A172 (cell line): Measurements from ENCODE around the gene MARK1. TPM values are rescaled to one million over a fixed set of nuclear protein-coding genes. Genes with fewer than 3 reads are reported as not detected.
A peak's percentile ranks its signal among the peaks of the same experiment; 100 is the strongest.
"Not testable (repeated sequence)": the region's sequence is repeated elsewhere in the genome, so short reads cannot be mapped to it uniquely, and the experiment has no call there.

Experiments used
- DNase-seq: peaks from one replicate; pipeline ENCODE4 v3.0.0-alpha.2; 2015; ENCODE audit warnings: low spot score
- total RNA-seq: library from RNA; depleted of rRNA; stranded (reverse); fragments of >200 nt; shearing (Covaris generic); gene quantifications from 2 replicates; pipeline ENCODE4 v1.2.3, GENCODE V29; 2014

MARK1 gene
- total RNA-seq, 1 experiment from 2014 or later, result 1.2 TPM

DNA sequence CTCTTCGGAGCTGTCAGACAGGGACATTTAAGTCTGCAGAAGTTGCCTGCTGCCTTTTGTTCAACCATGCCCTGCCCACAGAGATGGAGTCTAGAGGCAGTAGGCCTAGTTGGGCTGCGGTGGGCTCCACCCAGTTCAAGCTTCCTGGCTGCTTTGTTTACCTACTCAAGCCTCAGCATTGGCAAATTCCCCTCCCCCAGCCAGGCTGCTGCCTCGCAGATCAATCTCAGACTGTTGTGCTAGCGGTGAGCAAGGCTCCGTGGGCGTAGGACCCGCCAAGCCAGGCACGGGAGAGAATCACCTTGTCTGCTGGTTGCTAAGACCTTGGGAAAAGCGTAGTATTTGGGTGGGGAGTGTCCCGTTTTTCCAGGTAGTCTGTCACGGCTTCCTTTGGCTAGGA, 83.2 kb downstream of the MARK1 start:
- not testable (repeated sequence) for DNase-seq

DNA sequence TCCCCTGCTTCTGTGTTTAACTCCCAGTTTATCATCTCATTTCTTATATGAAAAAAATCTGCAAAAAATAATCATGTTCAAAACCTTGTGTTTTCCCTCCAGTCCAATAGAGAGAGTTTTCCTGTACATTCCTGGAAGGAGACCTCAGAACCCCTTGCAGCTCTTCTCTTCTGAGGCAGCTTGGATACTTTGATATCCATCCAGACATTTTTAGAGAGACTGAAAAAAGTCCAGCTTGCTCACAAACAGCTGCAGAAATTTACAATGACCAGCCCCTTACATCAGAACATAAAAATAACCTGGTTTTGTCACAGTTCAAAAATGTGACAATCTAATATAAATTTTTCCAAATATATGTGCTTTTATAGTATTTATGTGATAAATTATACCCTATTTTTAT, 88.9 kb downstream of the MARK1 start:
- DNase-seq, result no peak

DNA sequence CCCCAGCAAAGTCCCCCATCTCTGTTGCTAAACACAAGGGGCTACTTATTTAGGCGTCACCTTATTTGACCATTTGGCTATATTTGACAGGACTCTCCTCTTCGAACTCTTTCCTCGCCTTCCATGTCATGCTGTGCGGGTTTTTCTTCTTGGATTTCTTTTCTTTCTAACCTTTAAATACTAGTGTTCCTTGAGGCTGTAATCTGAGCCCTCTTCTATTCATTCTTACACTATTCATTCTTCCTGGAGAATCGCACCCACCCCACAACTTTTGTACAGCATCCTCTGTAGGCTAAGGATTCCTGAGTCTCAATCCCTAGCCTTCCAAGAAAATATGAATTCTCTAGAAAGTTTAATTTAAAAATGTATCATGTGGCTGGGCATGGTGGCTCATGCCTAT, 100.5 kb downstream of the MARK1 start:
- DNase-seq, result no peak

DNA sequence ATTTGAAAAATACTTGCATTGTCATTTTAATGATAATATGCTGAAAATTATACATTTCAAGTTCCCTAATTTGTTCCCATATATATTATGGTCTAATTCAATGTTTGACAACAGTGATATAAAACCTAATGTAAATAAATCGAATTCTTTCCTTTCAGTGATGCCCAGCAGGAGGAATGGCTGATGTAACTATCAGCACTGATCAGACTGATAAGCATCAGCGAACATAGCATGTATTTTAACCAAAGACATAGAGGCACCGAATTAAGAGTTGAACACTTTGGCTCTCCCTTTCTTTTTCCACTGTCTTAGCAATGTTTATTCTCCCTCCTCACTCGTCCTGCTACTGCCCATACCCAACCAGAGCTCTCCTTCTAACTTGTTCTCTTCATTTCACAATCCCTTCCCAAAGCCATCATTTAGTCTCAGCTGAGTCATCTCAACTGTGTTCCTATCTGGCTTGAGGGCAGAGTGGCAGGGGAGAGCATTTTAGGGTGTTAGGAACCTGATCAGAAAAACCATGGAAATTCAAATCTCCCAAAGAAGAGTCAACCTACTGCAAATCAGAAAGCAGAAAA, 103.4 kb downstream of the MARK1 start:
- DNase-seq, result no peak

DNA sequence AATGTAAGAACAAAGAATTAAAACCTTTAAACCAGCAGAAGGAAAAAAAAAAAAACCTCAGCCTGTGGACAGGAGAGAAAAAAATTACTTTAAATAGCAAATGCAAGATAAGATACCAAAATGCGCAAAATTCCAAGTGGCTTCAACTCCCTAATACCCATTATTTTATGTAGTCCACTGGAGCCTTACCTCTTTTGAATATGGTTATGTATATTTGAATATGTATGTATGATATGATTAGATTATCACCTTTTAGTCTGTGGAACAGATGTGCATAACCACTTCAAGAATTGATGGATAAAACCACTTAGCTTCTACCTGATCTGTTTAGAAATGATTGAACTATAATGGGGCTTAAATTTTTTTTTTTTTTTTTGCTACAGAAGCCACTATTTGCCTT, 109.8 kb downstream of the MARK1 start:
- no peak for DNase-seq

DNA sequence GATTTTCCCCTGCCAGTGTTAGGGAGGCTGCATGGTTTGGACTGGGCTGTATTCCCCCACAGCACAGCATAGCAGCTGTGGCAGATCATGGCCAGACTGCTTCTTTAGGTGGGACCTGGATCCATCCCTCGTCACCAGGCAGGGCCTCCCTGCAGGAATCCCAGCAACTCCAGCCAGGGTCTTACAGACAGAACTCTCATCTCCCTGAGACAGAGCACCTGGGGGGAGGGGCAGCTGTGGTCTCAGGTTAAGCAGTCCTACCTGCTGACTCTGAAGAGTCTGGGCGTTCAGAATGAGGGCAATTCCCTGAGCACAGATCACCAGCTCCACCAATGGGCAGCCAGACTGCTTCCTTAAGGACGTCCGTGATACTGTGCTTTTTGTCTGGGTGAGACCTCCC, 114.3 kb downstream of the MARK1 start:
- no peak for DNase-seq

DNA sequence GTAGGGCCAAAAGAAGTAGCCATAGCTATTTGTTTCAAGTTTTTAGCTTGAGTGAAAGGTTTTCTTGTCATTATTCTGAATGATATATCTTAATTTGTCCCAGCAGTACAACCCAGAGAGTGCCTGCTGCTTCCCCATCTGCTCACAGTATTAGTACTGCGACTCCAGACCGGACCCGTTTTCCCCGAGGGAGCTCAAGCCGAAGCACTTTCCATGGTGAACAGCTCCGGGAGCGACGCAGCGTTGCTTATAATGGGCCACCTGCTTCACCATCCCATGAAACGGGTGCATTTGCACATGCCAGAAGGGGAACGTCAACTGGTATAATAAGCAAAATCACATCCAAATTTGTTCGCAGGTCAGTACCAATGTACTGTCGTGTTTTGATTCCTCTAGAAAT, 125.1 kb downstream of the MARK1 start:
- no peak for DNase-seq

DNA sequence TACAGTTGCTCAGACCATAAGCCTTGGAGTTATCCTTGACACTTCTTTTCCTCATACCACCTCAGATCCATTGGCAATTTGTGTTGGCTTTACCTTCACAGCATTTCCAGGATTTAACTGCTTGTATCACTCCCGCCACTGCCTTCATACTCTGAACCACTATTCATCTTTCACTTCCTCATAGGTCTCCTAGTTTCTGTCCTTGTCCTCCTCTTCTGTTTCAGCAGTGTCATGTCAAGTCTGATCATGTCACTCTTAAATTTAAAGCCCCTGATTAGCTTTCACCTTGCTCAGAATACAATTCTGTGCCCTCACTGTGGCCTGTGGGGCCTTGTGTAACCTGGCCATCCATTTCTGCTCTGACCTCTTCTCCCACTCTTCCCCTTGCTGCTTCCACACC, 127.6 kb downstream of the MARK1 start:
- no peak for DNase-seq

DNA sequence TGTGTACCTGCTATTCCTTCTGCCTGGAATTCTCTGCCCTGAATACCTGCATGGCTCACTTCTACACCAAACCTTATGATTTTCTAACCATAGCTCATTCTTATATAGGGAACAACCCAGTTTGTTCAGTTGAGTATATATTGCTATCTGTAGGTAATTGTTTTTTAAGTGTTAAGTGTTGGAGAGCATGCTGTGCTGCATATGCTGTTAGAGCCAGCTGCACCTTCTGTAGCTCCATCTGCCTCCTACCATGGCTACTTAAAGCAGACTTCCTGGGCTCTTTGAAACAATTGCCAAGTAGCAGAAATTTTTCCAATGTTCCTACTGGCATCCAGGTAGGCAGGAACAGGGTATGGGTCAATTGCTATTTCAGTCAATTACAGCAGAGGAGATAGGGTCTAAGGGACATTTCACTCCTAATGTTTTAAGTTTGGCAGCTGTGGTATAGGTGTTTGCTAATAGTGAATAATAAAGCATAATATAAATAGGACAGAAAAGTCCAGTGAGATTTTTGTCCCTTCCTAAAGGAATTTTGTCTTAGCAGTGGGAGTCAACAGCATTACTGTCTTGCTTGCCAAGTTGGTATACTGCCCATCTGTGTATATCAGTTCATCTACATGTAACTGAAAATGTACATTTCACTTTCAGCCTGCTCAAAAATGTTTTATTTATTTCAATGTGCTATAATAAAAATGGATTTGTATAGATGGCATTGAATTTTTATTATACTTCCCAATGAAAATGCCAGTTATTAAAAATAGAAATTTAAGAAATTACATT, 128.2 kb downstream of the MARK1 start:
- no peak for DNase-seq

DNA sequence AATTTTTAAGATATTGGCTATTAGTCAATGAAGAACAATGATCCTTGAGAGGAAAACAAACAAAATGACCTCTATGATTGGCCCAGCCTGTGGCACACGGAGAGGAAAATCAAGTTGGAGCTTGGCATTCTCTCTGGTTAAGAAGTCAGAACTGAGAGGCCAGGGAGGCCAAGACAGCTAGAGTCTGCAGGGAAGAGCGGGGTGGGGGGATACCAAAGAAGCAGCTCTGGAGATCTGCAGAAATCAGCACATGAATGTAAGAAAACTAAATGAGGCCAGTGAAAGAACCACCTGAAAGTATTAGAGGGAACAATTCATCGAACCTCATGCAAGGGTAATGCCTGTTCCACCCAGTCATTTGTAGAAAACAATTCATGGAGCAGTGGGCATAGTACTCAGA, 138.4 kb downstream of the MARK1 start:
- no peak for DNase-seq

DNA sequence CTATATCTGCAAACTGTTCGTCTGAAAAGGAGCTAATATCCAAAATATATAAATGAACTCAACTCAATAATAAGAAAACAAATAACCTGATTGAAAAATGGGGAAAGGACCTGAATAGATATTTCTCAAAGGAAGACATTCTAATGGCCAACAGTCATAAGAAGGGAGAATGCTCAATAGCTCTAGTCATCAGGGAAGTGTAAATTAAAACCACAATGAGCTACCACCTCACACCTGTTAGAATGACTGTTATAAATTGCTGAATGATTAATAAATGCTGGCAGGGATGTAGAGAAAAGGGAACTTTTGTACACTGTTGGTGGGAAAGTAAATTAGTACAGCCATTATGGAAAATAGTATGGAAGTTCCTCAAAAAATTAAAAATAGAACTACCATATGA, 141.1 kb downstream of the MARK1 start:
- DNase-seq, result no peak

DNA sequence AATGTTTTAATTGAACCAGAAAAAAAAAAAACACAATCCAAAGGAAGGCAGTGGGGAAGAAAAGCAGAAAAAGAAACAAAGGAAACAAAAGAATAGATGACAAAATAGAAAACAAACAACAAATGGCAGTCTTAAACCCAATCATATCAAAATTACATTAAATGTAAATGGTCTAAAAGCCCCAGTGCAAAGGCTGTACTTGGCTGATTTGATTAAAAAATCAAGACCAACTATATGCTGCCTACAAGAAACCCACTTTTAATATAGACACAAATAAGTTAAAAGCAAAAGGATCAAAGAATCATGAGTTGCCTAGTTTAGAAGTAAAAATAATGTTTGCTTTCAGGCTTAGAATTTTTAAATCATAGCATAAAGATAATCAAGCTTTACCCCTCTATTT, 142.4 kb downstream of the MARK1 start:
- no peak for DNase-seq

DNA sequence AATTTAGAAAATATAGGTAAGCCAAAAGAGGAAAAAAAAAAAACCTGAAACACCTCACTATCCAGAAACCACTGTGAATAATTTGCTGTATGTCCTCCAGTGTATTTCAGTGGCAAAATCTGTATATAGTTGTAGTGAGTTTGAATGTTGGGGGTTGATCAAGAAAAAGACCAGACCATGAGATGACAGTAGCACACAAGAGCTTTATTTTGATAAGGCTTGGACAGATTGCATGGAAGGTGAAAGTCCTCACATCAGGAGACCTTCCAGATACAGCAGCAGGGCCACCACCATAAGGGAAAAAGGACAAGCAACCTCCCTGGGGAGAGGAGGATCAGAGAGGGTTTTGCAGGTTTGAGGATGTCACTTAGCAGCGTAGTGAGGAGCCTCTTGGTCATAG, 146.0 kb downstream of the MARK1 start:
- no peak for DNase-seq

DNA sequence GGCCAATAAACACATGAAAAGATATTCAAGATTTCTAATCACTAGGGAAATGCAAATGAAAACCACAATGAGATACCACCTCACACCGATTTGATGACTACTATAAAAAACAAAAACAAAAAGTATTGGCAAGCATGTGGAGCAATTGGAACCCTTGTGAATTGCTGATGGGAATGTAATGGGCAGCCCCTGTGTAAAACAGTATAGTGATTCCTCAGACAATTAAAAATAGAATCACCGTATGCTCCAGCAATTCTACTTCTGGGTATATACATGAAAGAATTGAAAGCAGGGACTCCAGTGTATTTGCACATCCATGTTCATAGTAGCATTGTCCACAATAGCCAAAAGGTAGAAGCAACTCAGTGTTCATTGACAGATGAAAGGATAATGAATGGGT, 149.3 kb downstream of the MARK1 start:
- DNase-seq, result no peak

DNA sequence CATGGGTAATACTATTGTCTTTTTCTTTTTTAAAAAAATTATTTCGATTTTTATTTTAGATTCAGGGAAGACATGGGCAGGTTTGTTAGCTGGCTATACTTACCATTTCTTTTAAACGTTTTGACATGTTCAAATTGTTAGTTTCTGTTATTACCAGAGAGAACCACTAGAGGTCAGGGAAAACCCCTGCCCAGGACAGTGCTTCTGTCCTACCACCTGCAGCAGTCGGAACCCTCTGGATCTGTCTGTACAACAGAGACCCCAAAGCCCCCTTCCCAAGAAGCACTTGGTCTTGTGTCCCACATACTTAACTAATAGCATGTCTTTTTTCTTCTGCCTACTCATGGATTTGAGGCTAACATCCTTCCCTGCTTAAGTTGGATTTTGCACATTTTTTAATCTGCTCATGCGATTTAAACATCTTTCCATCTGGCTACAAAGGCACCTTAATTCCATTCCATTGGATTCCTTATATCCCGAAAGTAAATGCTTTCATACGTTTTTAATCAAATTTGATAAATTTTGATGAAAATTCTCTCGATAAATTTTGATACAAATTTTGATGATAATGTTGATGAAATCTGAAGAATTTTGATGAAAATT, 152.2 kb downstream of the MARK1 start:
- peak; percentile 51 for DNase-seq

DNA sequence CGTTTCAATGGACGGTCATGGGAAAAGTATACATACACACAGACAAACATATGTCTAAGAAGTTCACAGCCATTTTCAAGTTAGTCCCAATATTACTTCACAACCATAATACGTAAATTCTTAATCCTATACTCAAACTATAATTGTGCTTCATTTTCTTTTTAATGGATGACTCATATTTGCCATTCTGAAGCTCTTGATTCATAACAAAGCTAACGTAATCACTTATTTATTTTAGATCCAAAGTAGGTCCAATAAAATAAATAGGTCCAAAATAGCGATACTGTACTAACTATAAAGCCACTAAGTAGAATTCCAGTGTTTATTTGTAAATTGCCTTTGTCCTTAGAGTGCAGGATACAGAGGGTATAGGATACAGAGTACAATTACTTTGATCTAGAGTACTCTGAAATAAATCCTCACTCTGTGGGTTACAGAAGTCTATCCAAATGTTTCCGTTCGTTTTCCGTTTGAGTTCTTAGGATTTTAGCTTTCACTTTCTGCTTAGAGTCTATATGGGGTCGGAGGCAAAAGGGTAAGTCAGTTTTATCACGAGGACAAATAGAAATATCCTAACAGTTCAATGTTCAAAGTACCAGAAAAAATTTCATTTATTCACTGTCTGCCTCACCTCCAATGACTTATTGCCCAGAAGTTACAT, 153.4 kb downstream of the MARK1 start:
- no peak for DNase-seq

DNA sequence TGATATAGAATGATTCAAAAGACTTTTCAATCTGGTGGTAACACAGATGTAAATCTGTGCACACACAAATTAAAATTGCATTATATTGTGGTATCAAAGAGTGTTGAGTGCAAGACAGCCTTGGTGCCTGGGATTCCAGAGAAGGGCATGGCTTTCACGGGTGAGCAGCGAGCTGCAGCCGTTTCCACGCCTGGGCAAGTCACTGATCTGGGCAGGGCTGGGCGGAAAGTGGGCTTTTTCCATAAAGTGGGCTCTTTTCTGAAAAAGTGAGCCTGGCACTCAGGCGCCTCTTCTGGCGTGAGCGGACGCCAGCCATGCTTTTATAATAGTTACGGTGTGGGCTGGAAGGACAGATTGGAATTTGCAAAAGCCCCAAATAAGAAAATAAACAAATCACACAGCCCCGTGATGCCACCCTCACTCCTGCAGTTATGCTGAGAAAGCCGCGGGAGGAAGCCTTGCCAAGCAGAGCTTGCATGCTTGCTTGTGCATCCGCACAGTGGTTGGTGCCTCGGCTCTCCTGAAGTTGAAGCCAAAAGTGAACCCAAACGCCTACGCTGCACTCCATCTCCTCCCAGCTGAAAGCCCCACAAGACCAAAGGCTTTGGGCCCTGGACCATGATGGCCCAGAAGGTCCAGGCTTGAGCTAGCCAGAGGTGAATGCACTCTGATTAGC, 155.1 kb downstream of the MARK1 start:
- DNase-seq, result no peak

DNA sequence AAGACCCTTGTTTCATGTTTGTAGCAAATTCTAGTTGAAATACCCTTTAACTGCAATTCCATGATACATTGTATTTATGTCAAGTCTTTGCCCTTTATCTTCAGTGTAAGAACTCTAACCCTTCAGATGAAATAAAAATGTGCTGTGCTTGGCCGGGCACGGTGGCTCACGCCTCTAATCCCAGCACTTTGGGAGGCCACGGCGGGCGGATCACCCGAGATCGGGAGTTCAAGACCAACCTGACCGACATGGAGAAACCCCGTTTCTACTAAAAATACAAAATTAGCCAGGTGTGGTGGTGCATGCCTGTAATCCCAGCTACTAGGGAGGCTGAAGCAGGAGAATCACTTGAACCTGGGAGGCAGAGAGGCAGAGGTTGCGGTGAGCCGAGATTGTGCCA, 155.8 kb downstream of the MARK1 start:
- DNase-seq, result not testable (repeated sequence)

DNA sequence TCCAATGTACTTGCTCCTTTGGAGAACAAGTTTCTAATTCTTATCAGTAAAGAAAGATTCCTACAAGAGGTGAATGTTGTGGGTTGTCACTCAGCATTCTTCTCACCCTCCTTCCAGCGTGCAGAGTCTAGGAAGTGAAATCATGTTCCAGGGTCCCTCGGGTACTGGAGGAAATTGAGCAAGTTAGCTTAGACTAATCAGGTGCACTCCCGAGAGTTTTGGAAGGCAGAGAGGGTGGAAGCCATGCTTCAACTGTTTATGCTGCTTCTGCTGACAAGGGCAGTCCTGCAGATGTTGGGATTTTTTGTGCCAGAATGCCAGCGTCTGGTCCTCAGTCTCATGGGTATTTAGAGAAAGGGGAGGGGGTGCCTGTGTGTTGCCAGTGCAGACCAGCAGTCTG, 157.0 kb downstream of the MARK1 start:
- no peak for DNase-seq

DNA sequence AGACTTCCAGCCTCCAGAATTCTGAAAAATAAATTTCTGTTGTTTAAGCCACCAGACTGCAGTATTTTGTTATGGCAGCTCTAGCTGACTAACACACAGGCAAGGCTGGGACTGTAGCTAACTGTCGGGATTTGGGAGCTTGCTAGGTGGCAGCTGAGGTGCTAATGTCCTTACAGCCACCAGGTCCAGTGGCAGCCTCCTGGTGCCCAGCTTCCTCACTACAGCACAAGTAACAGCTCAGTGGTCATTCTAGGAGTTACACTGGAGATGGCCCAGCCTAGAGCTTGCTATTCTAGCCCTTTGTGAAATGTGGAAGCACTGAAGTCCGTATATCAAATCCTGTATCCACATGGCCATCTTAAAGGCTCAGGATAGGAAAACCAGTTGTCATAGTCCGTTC, 157.9 kb downstream of the MARK1 start:
- no peak for DNase-seq

DNA sequence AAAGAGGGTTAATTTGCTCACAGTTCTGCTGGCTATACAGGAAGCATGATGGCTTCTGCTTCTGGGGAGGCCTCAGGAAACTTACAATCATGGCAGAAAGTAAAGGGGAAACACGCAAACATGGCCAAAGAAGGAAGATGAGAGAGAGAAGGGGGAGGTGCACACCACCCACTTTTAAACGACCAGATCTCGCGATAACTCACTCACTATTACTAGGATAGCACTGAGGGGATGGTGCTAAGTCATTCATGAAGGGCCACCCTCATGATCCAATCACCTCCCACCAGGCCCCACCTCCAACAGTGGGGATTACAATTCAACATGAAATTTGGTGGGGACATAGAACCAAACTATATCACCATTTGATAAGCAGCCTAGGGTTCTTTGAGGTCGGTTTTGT, 159.9 kb downstream of the MARK1 start:
- DNase-seq, result no peak

DNA sequence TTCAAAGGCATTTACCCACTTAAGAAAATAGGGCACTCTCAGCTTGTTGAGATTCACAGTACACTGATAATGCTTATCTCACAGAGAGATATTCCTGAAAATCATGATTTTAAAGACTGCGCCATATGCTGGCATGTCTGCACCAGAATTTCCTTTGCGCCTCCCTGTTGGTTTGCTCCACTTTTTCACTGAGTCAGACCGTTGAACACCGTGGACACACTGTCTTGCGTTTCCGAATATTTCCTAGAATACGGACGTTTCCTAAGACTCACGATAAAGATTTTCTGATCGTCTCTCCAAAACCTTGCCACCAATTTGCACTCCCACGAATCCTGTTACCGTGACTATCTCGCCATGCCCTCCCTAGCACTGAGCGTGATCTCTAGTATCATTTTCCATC, 161.7 kb downstream of the MARK1 start:
- no peak for DNase-seq
